AG09309 (cell line): ENCODE results near the gene SNTN.
A peak's percentile ranks its signal among the peaks of the same experiment; 100 is the strongest.

Experiments used
- DNase-seq: peaks from one replicate; pipeline ENCODE4 v3.0.0-alpha.2; 2010; ENCODE audit warnings: low read depth
- H3K4me3 ChIP-seq: 2 replicates; pipeline ENCODE4 v1.5.1; 2011; ENCODE audit warnings: mild to moderate bottlenecking, low read depth, low read length, moderate library complexity; ENCODE audit not compliant: control insufficient read depth
- CTCF ChIP-seq: IDR thresholded peaks from 2 replicates; pipeline ENCODE4 v1.5.1; 2011; ENCODE audit warnings: mild to moderate bottlenecking, low read depth, low read length, inconsistent platforms; ENCODE audit not compliant: insufficient read depth, control insufficient read depth; ENCODE audit errors: missing control alignments

Gene SNTN

DNA sequence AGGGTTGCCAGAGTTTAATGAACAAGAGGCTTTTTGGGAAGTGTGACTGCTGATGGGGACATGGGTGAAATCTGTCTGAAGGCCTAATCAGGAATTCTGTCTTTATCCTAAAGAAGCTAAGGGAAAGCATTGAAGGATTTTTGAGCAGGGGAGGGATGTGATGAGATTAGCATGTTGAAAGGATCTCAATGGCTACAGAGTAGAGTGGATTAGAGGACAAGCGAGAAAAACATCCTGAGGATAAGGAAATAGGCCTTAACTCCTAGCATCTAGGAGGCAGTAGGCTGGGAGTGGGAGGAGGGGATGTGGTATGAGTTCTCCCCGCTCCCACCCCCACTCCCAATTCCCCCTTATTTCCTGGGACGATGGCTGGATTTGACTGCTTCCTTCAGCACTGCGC lies 35.1 kb upstream of the SNTN start:
- no peak overlapping the region for H3K4me3 ChIP-seq
- TF ChIP-seq CTCF = no peak
- no peak for DNase-seq

DNA sequence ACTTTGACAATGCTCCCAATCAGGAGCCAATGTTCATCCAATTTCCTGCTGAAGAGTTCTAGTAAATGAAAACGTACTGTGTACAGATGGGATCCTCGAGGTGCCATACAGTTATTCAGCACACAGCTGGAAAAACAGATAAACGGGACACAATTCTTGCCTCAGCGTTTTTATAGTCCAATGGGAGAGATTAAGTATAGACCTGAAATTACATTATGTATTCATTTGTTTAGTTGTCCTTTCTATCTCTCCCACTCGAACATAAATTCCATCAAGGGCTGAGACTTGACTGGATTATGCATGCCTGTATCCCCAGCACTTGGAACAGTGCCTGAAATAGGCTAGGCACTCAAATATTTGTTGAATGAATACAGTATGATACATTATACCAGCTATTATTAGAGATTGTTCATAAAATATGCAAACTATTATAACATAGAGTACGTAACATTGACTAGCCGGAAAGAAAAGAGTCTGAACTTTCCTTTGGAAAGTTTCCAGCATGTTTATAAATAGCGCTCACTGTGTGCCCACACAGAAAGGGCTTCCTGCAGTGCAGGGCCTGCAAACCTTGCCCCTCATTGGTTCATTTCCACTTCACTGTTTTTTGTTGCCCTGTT lies 27.4 kb upstream of the SNTN start:
- no peak for TF ChIP-seq CTCF
- DNase-seq = peak; percentile 84
- no peak overlapping the region for H3K4me3 ChIP-seq

GRCh38 chr3:63631670-63632069 lies 20.8 kb upstream of the SNTN start:
- TF ChIP-seq CTCF = no peak
- no peak overlapping the region for H3K4me3 ChIP-seq
- no peak for DNase-seq

DNA sequence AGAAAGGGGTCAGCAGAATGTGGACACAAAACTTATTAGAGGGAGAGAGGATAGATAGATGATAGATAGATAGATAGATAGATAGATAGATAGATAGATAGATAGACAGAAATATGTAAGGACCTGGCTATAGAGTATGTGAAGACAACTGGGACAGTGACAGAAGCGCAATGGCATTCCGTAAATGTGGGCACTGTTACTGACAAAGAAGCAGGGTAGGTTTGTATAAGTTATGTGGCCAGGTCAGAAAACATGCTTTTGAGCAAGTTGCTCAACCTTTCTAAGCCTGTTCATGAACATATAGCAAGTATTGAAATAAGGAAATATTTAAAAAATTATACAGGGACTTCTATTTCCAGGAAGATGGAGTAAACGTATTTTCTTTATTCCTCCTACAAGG lies 17.3 kb upstream of the SNTN start:
- no peak for DNase-seq
- TF ChIP-seq CTCF = no peak
- H3K4me3 ChIP-seq = no peak overlapping the region

DNA sequence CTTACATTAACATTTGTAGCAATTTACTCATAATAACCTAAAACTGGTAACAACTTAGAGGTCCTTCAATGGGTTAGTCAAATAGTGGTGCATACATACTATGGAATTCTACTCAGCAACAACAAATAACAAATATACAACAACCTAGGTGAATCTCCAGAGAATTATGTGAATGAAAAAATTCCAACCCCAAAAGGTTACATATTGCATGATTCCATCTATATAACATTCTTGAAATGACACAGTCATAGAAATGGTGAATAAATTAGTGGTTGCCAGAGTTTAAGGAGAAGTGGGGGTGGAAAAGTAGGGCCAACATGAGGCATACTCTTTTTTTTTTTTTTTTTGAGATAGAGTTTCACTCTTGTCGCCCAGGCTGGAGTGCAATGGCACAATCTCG lies 12.7 kb upstream of the SNTN start:
- H3K4me3 ChIP-seq = no peak overlapping the region
- no peak for DNase-seq
- TF ChIP-seq CTCF = no peak

DNA sequence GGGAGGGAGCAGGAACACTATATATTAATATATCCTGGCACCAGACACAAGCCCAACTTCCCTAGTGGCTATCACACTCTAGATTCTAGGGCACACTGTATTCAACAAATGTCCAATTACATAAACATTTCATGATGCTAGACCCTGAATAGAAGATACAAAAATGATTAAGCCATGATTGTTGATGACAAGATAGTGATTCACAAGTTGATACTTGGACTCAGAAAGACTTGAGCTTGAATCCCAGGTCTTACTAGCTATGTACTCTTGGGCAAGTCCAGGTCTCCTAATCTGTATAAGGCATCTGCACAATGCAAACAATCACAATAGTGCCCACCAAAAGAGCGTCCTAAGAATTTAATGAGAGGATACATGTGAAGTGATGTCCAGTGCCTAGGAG lies 10.0 kb upstream of the SNTN start:
- H3K4me3 ChIP-seq = no peak overlapping the region
- no peak for DNase-seq
- no peak for TF ChIP-seq CTCF
